Left lobe of liver (tissue), 2 donors: ENCODE results near the gene UBE2M. TPM values are rescaled to one million over a fixed set of nuclear protein-coding genes. Genes with fewer than 3 reads are reported as not detected.
"Not testable (repeated sequence)": the region's sequence is repeated elsewhere in the genome, so short reads cannot be mapped to it uniquely, and the experiment has no call there.

ENCODE experiments used
- ATAC-seq: fragments of 200-7000 bp; cut with Tn5 transposase; one replicate; pipeline ENCODE4 v1.9.1; 2020; ENCODE audit warnings: mild to moderate bottlenecking, moderate library complexity
- DNase-seq: peaks from one replicate; pipeline ENCODE4 v3.0.0-alpha.2; 2020; ENCODE audit warnings: low spot score
- total RNA-seq: library from RNA; stranded (reverse); gene quantifications from one replicate; pipeline ENCODE4 v1.2.1, GENCODE V29; 2021
- donor health status: DM: no; HTN: no; CAD: no; lungs with moderate emphysema.
- donor health status: DM: no; HTN: yes; CAD: no.

Gene UBE2M
- total RNA-seq, 1 donor from 2014 or later: 20.5 TPM

- DNase-seq: peak; percentile 99
- ATAC-seq: peak; percentile 92
Measured at GRCh38 chr19:58543826-58544590, 14.4 kb downstream of the UBE2M start, which contains the start of gene TRIM28. TSS of gene TRIM28 (plus strand) at chr19:58544064. CDS start at chr19:58544758, 694 bp downstream.

DNA sequence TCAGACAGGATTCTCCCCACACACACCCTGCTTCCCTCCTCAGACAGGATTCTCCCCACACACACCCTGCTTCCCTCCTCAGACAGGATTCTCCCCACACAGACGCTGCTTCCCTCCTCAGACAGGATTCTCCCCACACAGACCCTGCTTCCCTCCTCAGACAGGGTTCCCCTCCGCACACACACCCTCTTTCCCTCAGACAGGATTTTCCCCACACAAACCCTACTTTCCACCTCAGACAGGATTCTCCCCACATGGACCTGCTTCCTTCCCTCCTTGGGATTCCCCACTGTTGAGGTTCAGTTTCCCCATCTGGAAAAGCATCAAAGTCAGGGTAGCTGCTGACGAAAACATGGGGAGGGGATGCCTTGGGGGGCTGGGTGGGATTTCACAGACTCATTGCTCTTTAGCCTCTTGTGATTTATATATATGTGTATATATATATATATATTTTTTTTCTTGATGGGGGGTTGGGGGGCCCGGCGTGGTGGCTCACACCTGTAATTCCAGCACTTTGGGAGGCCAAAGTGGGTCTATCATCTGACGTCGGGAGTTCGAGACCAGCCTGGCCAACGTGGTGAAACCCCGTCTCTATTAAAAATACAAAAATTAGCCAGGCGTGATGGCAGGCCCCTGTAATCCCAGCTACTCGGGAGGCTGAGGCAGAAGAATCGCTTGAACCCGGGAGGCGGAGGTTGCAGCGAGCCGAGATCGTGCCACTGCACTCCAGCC lies 15.6 kb downstream of the UBE2M start:
- ATAC-seq, DNase-seq: not testable (repeated sequence)

- not testable (repeated sequence) for DNase-seq, ATAC-seq
Measured at GRCh38 chr19:58539169-58539559, 19.2 kb downstream of the UBE2M start.

- DNase-seq: no peak
- peak; percentile 77 for ATAC-seq
Measured at GRCh38 chr19:58538257-58539168, 19.9 kb downstream of the UBE2M start.

- ATAC-seq: no peak
Measured at GRCh38 chr19:58536852-58537798, 21.3 kb downstream of the UBE2M start.

GRCh38 chr19:58535857-58536256 lies 22.6 kb downstream of the UBE2M start:
- ATAC-seq: no peak
- DNase-seq: no peak

More at GRCh38 chr19:58536852-58537798, 21.3 kb downstream of the UBE2M start:
- DNase-seq: no peak

- no peak for ATAC-seq
- no peak for DNase-seq
Measured at GRCh38 chr19:58531034-58531840, 27.2 kb downstream of the UBE2M start.

GRCh38 chr19:58529405-58529804 lies 29.0 kb downstream of the UBE2M start:
- DNase-seq: no peak
- ATAC-seq: no peak

GRCh38 chr19:58522709-58523108 lies 35.7 kb downstream of the UBE2M start:
- DNase-seq: no peak
- no peak for ATAC-seq

DNA sequence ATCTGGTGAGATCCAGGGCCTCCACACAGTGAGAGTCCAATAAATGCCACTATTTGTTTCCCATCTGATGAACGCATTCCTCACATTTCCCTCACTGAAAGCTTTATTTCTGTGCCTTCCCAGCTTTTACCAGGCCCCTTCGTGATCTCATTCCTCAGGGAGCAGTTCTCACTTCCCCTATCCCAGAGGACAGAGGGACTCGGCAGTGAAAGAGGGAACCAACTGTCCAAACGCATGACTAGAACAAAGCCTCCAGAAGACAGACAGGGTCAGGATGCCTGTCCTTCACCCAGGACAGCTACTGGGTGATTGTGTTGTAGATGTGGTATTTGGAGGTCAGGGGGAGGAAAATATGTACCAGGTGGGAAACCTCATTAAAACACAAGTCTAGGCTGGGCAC lies 36.8 kb downstream of the UBE2M start:
- ATAC-seq (no peak), DNase-seq (no peak)

DNA sequence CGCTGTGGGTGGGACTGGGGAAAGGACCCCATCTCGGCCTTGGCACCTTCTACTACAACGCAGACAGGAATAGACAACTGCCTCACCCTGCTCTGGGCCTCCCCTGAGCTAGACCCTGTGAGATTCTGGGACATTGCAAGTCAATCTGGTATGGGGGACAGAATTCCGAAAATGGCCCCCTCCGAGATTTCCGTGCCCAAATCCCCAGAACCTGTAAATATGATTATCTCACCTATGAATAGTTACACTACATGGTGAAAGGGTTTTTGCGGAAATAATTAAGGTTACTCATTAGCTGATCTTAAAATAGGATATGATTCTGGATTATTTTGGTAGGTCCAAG lies 38.2 kb downstream of the UBE2M start:
- ATAC-seq: no peak

GRCh38 chr19:58519355-58520256 lies 38.8 kb downstream of the UBE2M start, which contains the start of gene ZBTB45:
TSS of gene ZBTB45 (minus strand) at chr19:58519810. CDS start at chr19:58517673, 2,137 bp downstream.
- DNase-seq (peak; percentile 92), ATAC-seq (peak; percentile 86)

More for the DNA sequence above, 38.2 kb downstream of the UBE2M start:
- no peak for DNase-seq

DNA sequence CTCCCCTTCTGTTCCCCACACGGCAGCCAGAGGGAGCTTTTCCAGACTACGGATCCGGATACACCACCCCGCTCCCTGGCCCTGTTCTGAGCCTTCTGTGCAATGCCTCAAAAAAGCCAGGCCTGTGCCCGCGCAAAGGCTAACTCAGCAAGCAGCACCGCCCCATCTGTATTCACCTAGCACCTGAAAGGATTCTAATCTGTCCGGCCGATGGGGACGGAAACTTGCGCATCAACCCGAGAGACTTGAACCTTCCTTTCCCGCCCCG lies 39.4 kb downstream of the UBE2M start:
- peak; percentile 69 for DNase-seq
- ATAC-seq: peak; percentile 57

DNA sequence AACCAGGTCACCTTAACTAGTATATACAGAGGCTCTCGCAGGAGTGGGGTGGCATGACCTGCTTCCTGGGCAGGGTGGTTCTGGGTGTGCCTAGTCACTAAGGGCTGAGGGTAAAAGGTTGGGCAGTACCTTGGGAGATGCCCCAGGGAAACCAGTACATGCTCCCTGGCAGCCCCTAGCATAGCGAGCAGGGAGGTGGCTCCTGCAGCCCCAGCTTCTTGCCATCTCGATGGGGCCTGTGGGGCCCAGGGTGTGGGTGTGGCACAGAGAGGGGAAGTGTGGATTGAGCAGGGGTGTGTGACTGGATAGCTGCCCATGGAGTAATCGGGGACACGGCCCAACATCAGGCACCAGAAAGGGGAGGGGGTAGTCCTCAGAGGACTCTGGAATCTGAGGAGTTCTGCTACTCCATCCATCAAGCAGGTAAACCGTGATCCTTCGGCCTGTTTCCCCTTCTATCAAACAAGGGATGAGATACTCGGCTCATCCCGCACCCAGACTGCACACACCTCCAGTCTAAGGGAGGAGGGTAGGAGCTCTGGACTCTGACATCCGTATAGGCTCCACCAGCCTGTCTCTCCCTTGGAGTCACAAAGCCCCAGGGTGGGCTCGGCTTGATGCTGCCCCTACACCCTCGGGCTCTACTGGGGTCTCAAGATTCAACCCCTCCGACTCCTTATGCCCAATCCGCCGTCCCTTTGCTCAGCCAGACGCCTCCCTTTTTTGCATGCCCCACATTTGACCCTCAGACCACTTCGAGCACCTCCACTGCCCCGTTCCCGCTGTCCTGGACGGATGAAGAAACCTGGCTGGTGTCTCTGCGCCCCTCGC lies 39.9 kb downstream of the UBE2M start:
- ATAC-seq: no peak

DNA sequence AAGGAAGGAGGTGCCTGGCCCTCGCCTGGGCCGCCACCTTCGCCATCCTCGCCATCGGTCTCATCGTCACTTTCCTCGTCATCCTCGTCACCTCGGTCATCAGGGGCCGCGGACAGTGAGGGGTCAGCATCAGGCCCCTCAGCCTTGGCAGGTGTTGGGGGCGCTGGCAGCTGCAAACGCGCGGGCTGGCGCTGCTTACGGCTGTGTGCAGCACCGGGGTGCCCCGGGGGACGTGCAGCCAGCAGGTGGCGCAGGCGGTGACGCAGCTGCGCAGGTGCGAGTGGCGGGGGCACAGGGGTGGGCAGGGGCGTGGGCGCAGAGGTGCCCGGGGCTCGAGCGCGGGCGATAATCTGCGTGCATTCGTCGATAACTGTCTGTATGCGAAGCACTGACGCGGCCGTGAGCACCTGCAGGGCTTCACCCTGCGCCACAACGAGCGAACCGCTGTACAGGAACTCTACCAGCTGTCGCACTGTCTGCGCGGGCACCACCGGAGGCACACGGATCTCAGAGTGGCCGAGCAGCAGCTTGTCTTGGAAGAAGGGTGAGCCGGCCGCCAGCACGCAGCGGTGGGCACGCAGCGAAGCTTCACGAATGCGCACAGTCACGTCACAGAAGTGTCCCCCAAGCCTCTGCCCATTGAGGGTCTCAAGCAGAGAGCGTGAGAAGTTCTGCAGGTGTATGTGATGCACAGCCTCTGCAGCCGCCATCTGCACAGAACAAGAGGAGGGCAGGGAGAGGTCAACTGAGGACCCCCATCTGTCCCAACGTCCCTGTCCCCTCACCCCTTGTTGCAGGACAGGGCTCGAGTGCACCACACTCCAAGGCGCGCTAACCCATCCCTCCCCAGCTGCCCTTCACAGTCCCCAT lies 41.2 kb downstream of the UBE2M start:
- ATAC-seq: no peak
- DNase-seq: no peak

More for the DNA sequence above, 39.9 kb downstream of the UBE2M start:
- no peak for DNase-seq

GRCh38 chr19:58516246-58516836 lies 42.1 kb downstream of the UBE2M start:
- DNase-seq (no peak), ATAC-seq (no peak)
